Measurements from ENCODE around the gene MACROH2A1. TPM values are rescaled to one million over a fixed set of nuclear protein-coding genes. Genes with fewer than 3 reads are reported as not detected.

Gene MACROH2A1
- total RNA-seq, 4 donors from 2014 or later: 278 to 355 (median 319) TPM

DNA sequence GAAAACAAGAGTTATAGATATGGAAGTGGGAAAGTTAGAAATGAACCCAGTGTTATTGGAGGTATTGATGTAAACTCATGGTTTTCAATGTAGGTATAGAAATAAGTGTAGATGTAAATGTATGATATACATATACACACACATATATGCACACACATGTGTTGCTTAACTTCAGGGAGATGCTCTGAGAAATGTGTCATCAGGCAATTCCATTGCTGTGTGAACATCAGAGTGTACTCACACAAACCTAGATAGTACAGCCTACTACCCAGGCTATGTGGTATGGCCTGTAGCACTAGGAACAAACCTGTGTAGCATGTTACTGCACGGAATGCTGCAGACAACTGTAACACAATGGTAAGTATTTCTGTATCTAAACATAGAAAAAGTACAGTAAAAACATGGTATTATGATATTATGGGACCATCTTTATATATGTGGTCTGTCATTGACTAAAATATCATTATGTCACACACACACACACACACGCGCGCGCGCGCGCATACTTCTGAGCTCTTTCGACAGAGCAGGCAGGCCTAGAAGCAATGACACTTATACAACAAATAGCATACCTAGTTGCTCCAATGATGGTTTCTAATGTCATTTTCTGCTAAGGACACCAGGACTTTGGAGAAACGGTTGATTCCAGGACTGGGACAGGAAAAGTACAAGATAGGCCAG is 86.6 kb downstream of the MACROH2A1 start:
- DNase-seq: no peak
- Histone ChIP-seq H3K36me3 (no peaks in the 10 kb centered on the region), H3K27me3 (no peaks in the 10 kb centered on the region), H3K27ac (no peak overlapping the region), H3K9me3 (no peaks in the 10 kb centered on the region), H3K4me1 (peaks cover 0 to 20% (median 3%) of the 10 kb centered on the region in 3 donors), H3K4me3 (no peak overlapping the region)
- intact Hi-C loops (cut with DNase I): no loop called here
- WGBS, 2 donors: 94 to 97% methylated on average over 10 of the region's 10 CpGs
- TF ChIP-seq POLR2A (IDR thresholded peaks at IDR 0.05): no peak
- no peak for TF ChIP-seq CTCF (IDR thresholded peaks at IDR 0.05)

GRCh38 chr5:135310328-135310989 is 88.6 kb downstream of the MACROH2A1 start:
- Histone ChIP-seq H3K9me3 (no peaks in the 10 kb centered on the region), H3K27me3 (no peaks in the 10 kb centered on the region), H3K36me3 (no peaks in the 10 kb centered on the region), H3K4me3 (no peak overlapping the region), H3K27ac (no peak overlapping the region), H3K4me1 (peaks cover 0 to 20% (median 3%) of the 10 kb centered on the region in 3 donors)
- TF ChIP-seq POLR2A (IDR thresholded peaks at IDR 0.05) (no peak), CTCF (IDR thresholded peaks at IDR 0.05) (no peak)
- intact Hi-C loops (cut with DNase I): no loop called here
- 61 to 65% methylated on average over 5 of the region's 5 CpGs for WGBS, 2 donors
- no peak for DNase-seq

- DNase-seq: no peak
- H3K4me3 ChIP-seq: no peak overlapping the region
- H3K9me3 ChIP-seq: no peaks in the 10 kb centered on the region
- H3K4me1 ChIP-seq: peaks cover 0 to 16% (median 3%) of the 10 kb centered on the region in 3 donors
- H3K27me3 ChIP-seq: no peaks in the 10 kb centered on the region
- intact Hi-C loops (cut with DNase I): no loop called here
- TF ChIP-seq CTCF (IDR thresholded peaks at IDR 0.05) (no peak), POLR2A (IDR thresholded peaks at IDR 0.05) (no peak)
- no peaks in the 10 kb centered on the region for H3K36me3 ChIP-seq
- H3K27ac ChIP-seq: no peak overlapping the region
- WGBS, 2 donors: 55 to 69% methylated on average over 6 to 7 of the region's 7 CpGs
Observed at GRCh38 chr5:135309391-135310327, 89.4 kb downstream of the MACROH2A1 start.

- H3K27ac ChIP-seq: no peak overlapping the region
- TF ChIP-seq CTCF (IDR thresholded peaks at IDR 0.05) (no peak), POLR2A (IDR thresholded peaks at IDR 0.05) (no peak)
- no peak for DNase-seq
- 50 to 55% methylated on average over 5 of the region's 5 CpGs for WGBS, 2 donors
- no peak overlapping the region for H3K4me3 ChIP-seq
- H3K4me1 ChIP-seq: peaks cover 0 to 14% (median 3%) of the 10 kb centered on the region in 3 donors
- intact Hi-C loops (cut with DNase I): no loop called here
- no peaks in the 10 kb centered on the region for H3K36me3 ChIP-seq
- H3K9me3 ChIP-seq: no peaks in the 10 kb centered on the region
- H3K27me3 ChIP-seq: no peaks in the 10 kb centered on the region
Observed at GRCh38 chr5:135308752-135309151, 90.3 kb downstream of the MACROH2A1 start.
